ENCODE results near the gene PPP1R3D. TPM values are rescaled to one million over a fixed set of nuclear protein-coding genes. Genes with fewer than 3 reads are reported as not detected.

The PPP1R3D gene
- total and polyA plus RNA-seq, 9 of the 15 experiments (the other 6 are each of a cell fraction or from before 2014, with no cell fraction given): 0.35 to 3.3 (median 1.8) TPM

GRCh38 chr20:59987135-59987534 lies 47.0 kb upstream of the PPP1R3D start (continued):
- TF ChIP-seq ZNF695 (CRISPR knock-in tag; IDR thresholded peaks at IDR 0.05): no peak

GRCh38 chr20:59985864-59986263 lies 45.8 kb upstream of the PPP1R3D start:
- no TSS peak for BruUV-seq (replicated peaks)
- H4K20me1 ChIP-seq (replicated peaks; ENCODE audit: control insufficient read depth, insufficient read depth, low read length): no peaks in the 10 kb centered on the region

More at GRCh38 chr20:59985864-59986263, 45.8 kb upstream of the PPP1R3D start:
- 10% methylated on average over 3 of the region's 3 CpGs for WGBS (ENCODE audit: insufficient coverage, low coverage, missing lambda C conversion rate)
- Histone ChIP-seq H3K4me1 (replicated peaks in 1 of 2; ENCODE audit: control insufficient read depth in 2 of 2, insufficient read depth in 2 of 2, low read length in 2 of 2) (peaks cover 0 to 7% of the 10 kb centered on the region in 2 experiments; a peak in 2 of 5 replicates), H3K9me1 (ENCODE audit: control insufficient read depth, insufficient read depth, low read length) (no peaks in the 10 kb centered on the region), H3K27ac (ENCODE audit: extremely low read depth, low read depth, low read length) (no peak overlapping the region), H3K9me3 (replicated peaks; ENCODE audit: control insufficient read depth, insufficient read depth, low read depth, low read length) (no peaks in the 10 kb centered on the region), H2AFZ (ENCODE audit: low read depth, low read length) (no peak overlapping the region), H3K4me3 (no peak overlapping the region), H3K9ac (ENCODE audit: insufficient read depth in 1 of 2, low read depth in 2 of 2, low read length in 2 of 2) (no peak overlapping the region), H3K79me2 (ENCODE audit: control insufficient read depth, insufficient read depth, low read length) (no peaks in the 10 kb centered on the region), H3K27me3 (ENCODE audit: control insufficient read depth in 2 of 2, insufficient read depth in 2 of 2, low read length in 2 of 2) (peaks cover 4 to 5% of the 10 kb centered on the region in 2 experiments; a peak in 4 of 5 replicates), H3K36me3 (ENCODE audit: control insufficient read depth, insufficient read depth, low read length) (no peaks in the 10 kb centered on the region), H3K4me2 (ENCODE audit: insufficient read depth, low read length) (no peak overlapping the region)
- in situ Hi-C loops (cut with MboI) (no loop called here), intact Hi-C loops (cut with micrococcal nuclease) (no loop called here)
- DNase-seq (ENCODE audit: extremely low read depth in 1 of 4, low spot score in 3 of 4): peak in 2 of 4 experiments; percentile 13 to 18
- ChIA-PET CTCF (ENCODE audit: low intra/inter-chr PET ratio) (no interaction called here), POLR2A (no interaction called here)
- TF ChIP-seq CTCF (IDR thresholded peaks at IDR 0.05 in 2 of 3, conservative IDR thresholded peaks at IDR 0.05 in 1 of 3; ENCODE audit: insufficient read depth in 2 of 3, low read depth in 1 of 3, low read length in 3 of 3): peak in 2 of 3 experiments; percentile 29 to 47; a peak in 3 of 6 replicates
- no peak for TF ChIP-seq HDAC3 (IDR thresholded peaks at IDR 0.05; ENCODE audit: borderline replicate concordance, partially characterized antibody)
- TF ChIP-seq XRCC4 (IDR thresholded peaks at IDR 0.05; ENCODE audit: extremely low read depth, insufficient read depth, insufficient read length): no peak
- peak; percentile 82 for ATAC-seq
- peak; percentile 40 for FAIRE-seq
